ENCODE data around the gene LPCAT1.

The LPCAT1 gene

GRCh38 chr5:1415059-1415425 lies 108.7 kb downstream of the LPCAT1 start:
- in situ Hi-C loops (cut with HindIII; ENCODE audit: low sequenced_read_pairs) = no loop called here

DNA sequence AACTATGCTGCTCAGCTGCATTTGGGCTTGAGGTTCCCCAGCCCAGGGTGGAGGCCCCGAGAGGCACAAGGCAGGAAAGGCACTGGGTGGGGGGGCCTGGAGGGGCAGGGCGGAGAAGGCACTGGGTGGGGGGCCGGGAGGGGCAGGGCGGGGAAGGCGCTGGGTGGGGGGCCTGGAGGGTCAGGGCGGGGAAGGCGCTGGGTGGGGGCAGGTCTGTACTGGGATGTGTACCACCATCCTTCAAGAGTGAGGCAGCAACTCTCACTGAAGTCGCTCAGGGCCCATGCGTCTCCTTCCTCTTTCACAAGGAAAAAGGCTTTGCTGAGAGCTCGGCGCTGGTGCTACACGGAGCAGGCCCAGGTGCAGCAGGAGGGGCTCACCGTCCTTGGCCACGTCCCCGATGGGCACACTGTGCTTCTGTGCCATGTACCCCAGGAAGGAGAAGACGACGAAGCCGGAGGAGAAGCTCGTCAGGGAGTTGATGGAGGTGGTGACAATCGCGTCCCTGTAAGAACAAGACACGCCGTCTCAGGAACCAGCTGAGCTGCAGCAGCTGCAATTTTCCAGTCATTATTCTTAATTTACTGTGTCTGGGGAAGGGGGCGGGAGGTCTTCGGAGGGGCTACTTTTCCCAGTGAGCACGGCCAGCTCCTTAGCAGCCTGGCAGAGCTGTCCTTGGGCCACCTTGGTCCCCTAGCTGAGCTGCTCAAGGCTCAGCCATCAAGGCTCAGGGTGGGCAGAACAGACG lies 109.3 kb downstream of the LPCAT1 start:
- in situ Hi-C loops (cut with HindIII; ENCODE audit: low sequenced_read_pairs) = loop anchor here (5.0 kb wide), 1 partner anchor 43 kb away; no protein-coding TSS in a partner anchor

GRCh38 chr5:1413611-1414241 lies 110.0 kb downstream of the LPCAT1 start:
- in situ Hi-C loops (cut with HindIII; ENCODE audit: low sequenced_read_pairs) = loop anchor here (5.0 kb wide), 1 partner anchor 44 kb away; no protein-coding TSS in a partner anchor

GRCh38 chr5:1413211-1413610 lies 110.5 kb downstream of the LPCAT1 start:
- in situ Hi-C loops (cut with HindIII; ENCODE audit: low sequenced_read_pairs) = loop anchor here (5.0 kb wide), 1 partner anchor 44 kb away; no protein-coding TSS in a partner anchor

GRCh38 chr5:1412621-1413020 lies 111.1 kb downstream of the LPCAT1 start:
- in situ Hi-C loops (cut with HindIII; ENCODE audit: low sequenced_read_pairs) = loop anchor here (5.0 kb wide), 1 partner anchor 45 kb away; no protein-coding TSS in a partner anchor

DNA sequence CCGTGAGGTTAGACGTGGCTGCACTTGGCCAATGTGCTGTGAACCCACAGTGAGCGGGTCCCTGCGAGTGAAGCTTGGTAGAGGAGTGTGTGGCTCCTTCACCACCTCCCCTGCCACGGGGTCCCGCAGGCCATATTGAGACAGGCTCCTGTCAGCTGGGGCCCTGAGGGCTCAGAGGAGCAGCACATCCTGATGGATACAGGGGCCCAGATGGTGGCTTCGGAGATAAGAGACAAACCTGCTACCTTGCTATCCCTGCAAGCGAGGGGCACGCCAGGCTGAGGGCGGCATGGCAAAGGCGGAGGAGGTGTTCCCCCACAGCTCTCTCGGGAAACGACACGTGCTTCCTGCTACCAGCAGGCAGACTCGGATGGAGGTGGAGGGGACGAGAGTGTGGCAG lies 111.6 kb downstream of the LPCAT1 start:
- in situ Hi-C loops (cut with HindIII; ENCODE audit: low sequenced_read_pairs) = loop anchor here (5.0 kb wide), 1 partner anchor 45 kb away; no protein-coding TSS in a partner anchor
